Endothelial cell of umbilical vein (primary cell): Measurements from ENCODE around the gene NDUFB4. TPM values are rescaled to one million over a fixed set of nuclear protein-coding genes. Genes with fewer than 3 reads are reported as not detected.
A peak's percentile ranks its signal among the peaks of the same experiment; 100 is the strongest.
"Not testable (repeated sequence)": the region's sequence is repeated elsewhere in the genome, so short reads cannot be mapped to it uniquely, and the experiment has no call there.

Source experiments
- BruUV-seq: library from RNA; stranded (reverse); fragments of 400-500 nt; replicated peaks from 2 replicates; lab custom pipeline; 2021; lab: Mats Ljungman, UMichigan
- CTCF ChIA-PET: fragments of 300-600, 350-600 bp; sonication (Branson Sonifier 250); formaldehyde crosslinking; loops from one replicate; lab custom pipeline; 2021; ENCODE audit warnings: antibody characterized with exemption, inconsistent platforms; lab: Charles Lee
- POLR2A ChIA-PET: fragments of 300-600, 350-600 bp; sonication (Branson Sonifier 250); formaldehyde crosslinking; loops from one replicate; lab custom pipeline; 2021; ENCODE audit warnings: antibody characterized with exemption, inconsistent platforms; lab: Charles Lee
- DNase-seq: peaks from one replicate; pipeline ENCODE4 v3.0.0-alpha.2; 2011; ENCODE audit warnings: low read depth, low spot score
- FAIRE-seq: peaks from 2 replicates; lab custom pipeline; 2011; peaks lifted over from hg19 to GRCh38; lab: Jason Lieb, UNC
- H2AFZ ChIP-seq: 2 replicates; pipeline ENCODE4 v1.6.0; 2012; ENCODE audit warnings: low read depth, low read length, control low read depth, inconsistent platforms
- H3K27ac ChIP-seq: 2 replicates; pipeline ENCODE4 v1.5.1; 2011; ENCODE audit warnings: low read depth, mild to moderate bottlenecking, control low read depth, low read length, moderate library complexity; ENCODE audit not compliant: insufficient read depth
- H3K27me3 ChIP-seq, 2 experiments: 2 replicates each; pipeline versions ENCODE4 v1.6.0 to v1.6.1; 2011; ENCODE audit warnings: low read length in 2 of 2, mixed read lengths in 1 of 2; ENCODE audit not compliant: control insufficient read depth in 2 of 2, insufficient read depth in 2 of 2
- H3K36me3 ChIP-seq, 2 experiments: 2 replicates in 1 of 2; 3 replicates in 1 of 2; pipeline ENCODE4 v1.5.1; 2011; ENCODE audit warnings: low read length in 2 of 2, mild to moderate bottlenecking in 1 of 2, moderate library complexity in 1 of 2; ENCODE audit not compliant: control insufficient read depth in 2 of 2, insufficient read depth in 2 of 2; ENCODE audit errors: extremely low read depth in 1 of 2
- H3K4me1 ChIP-seq: 3 replicates; pipeline ENCODE4 v1.5.1; 2011; ENCODE audit warnings: mild to moderate bottlenecking, low read length; ENCODE audit not compliant: control insufficient read depth, insufficient read depth; ENCODE audit errors: extremely low read depth
- H3K4me2 ChIP-seq: 2 replicates; pipeline ENCODE4 v1.6.1; 2011; ENCODE audit warnings: low read length, control low read depth, mixed read lengths; ENCODE audit not compliant: insufficient read depth
- H3K4me3 ChIP-seq, 3 experiments: fragments of 200-600 bp in 1 of 3; sonication (generic), shearing (Covaris generic) in 1 of 3; replicated peaks in 1 of 3; 2 replicates each; pipeline ENCODE4 v1.5.1; 2011 to 2016; ENCODE audit warnings: control low read depth in 3 of 3, low read length in 3 of 3, mild to moderate bottlenecking in 2 of 3, inconsistent platforms in 1 of 3, low read depth in 1 of 3, moderate library complexity in 1 of 3; ENCODE audit not compliant: insufficient read depth in 1 of 3
- H3K79me2 ChIP-seq: 2 replicates; pipeline ENCODE4 v1.6.0; 2012; ENCODE audit warnings: low read length, inconsistent platforms; ENCODE audit not compliant: control insufficient read depth, insufficient read depth
- H3K9ac ChIP-seq: replicated peaks from 2 replicates; pipeline ENCODE3; 2011; ENCODE audit warnings: low read length, control low read depth; ENCODE audit not compliant: insufficient read depth; ENCODE audit errors: extremely low read depth
- H3K9me1 ChIP-seq: replicated peaks from 3 replicates; pipeline ENCODE4 v1.6.0; 2011; ENCODE audit warnings: mild to moderate bottlenecking, low read length; ENCODE audit not compliant: control insufficient read depth, insufficient read depth; ENCODE audit errors: extremely low read depth
- H3K9me3 ChIP-seq: replicated peaks from 2 replicates; pipeline ENCODE4 v1.5.1; 2012; ENCODE audit warnings: low read length, inconsistent platforms; ENCODE audit not compliant: control insufficient read depth, insufficient read depth
- H4K20me1 ChIP-seq: replicated peaks from 2 replicates; pipeline ENCODE3; 2011; ENCODE audit warnings: mild to moderate bottlenecking, low read length; ENCODE audit not compliant: control insufficient read depth, insufficient read depth; ENCODE audit errors: extremely low read depth
- CTCF ChIP-seq, 2 donors: IDR thresholded peaks; 1 replicate in 1 of 2; 2 replicates in 1 of 2; pipeline ENCODE4 v1.5.1; 2011; ENCODE audit warnings: low read length in 2 of 2, mild to moderate bottlenecking in 2 of 2, moderate library complexity in 2 of 2, control low read depth in 1 of 2, inconsistent platforms in 1 of 2, low read depth in 1 of 2; ENCODE audit not compliant: insufficient read depth in 1 of 2; ENCODE audit errors: extremely low read depth in 1 of 2
- FOS ChIP-seq: IDR thresholded peaks from 2 replicates; pipeline ENCODE4 v1.6.1; 2011; ENCODE audit warnings: mild to moderate bottlenecking, low read length, moderate library complexity, borderline replicate concordance; ENCODE audit not compliant: insufficient read depth
- GATA2 ChIP-seq: IDR thresholded peaks from 2 replicates; pipeline ENCODE4 v1.7.0; 2011; ENCODE audit warnings: low read depth, mild to moderate bottlenecking, moderate library complexity, mixed read lengths, low read length; ENCODE audit not compliant: insufficient read length, insufficient read depth
- dilution Hi-C: fragments of 300-500 bp; cut with MboI; formaldehyde crosslinking; loops from one replicate; pipeline ENCODE4 v1.15.0; 2019; ENCODE audit warnings: low sequenced_read_pairs; ENCODE audit not compliant: extremely low pct_ligation_motif_present
- intact Hi-C: fragments of 100-400 bp; cut with micrococcal nuclease; formaldehyde crosslinking; loops from one replicate; pipeline ENCODE4 v1.10.0; 2022
- polyA plus RNA-seq, 4 experiments: library from polyadenylated mRNA; depleted of rRNA in 3 of 4; stranded (reverse) in 3 of 4; unstranded in 1 of 4; fragments of >200 nt; gene quantifications; 2 replicates each; pipeline versions ENCODE4 v1.2.1 to v1.2.3, GENCODE V29; 2011 to 2012; ENCODE audit warnings: missing spikeins in 1 of 4
- total RNA-seq: library from RNA; stranded (reverse); gene quantifications from 2 replicates; pipeline ENCODE4 v1.2.3, GENCODE V29; 2021

Gene NDUFB4
- total and polyA plus RNA-seq, 2 donors (not counting 3 experiments of a cell fraction or from before 2014, with no cell fraction given): 140 to 191 TPM

DNA sequence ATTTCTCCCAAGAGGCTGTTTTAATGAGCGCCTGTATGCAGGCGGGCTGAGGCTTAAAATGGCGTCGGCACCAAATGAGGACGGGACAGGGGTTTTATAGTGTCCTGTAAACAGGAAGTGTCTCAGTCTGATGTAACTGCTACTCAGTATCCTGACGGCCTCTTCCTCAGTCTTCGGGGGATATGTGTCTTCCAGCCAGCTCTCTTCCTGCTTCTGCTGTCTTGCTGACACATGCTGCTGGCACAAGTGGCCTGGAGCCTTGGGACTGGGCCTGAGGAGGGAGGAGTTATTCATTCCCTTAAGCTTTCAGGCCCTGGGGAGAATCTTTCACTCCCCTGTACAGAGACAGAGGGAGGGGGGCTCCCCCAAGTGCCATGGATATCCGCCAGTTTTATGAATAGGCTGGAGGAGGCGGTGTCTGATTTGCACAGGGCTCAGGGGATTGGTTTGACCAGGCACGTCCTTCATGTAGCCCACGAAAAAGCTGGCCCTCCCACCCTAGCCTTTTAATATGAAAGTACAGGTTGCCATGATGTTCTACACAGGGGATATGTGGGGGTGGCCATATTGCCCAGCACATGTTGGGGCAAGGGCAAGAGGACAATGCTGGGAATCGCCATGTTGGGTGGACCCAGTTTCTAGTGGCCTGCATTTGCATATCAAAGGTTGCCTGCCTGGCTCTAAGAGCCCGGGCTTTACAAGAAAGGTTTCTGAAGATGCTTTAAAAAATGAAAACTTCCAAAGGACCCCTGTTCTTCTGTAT is 19.9 kb downstream of the NDUFB4 start:
- ChIA-PET CTCF (no interaction called here), POLR2A (no interaction called here)
- peak overlapping the region; percentile 30 for H2AFZ ChIP-seq
- peak; percentile 38 for DNase-seq
- H3K4me2 ChIP-seq: no peak overlapping the region
- H3K27me3 ChIP-seq: no peaks in the 10 kb centered on the region
- no peak overlapping the region for H3K27ac ChIP-seq
- no peaks in the 10 kb centered on the region for H3K79me2 ChIP-seq
- H3K9me1 ChIP-seq: no peaks in the 10 kb centered on the region
- intact Hi-C loops (no loop called here), dilution Hi-C loops (no loop called here)
- H3K9ac ChIP-seq: no peak overlapping the region
- H3K4me1 ChIP-seq: no peaks in the 10 kb centered on the region
- no peak overlapping the region for H3K4me3 ChIP-seq
- no peaks in the 10 kb centered on the region for H3K36me3 ChIP-seq
- no TSS peak for BruUV-seq
- FAIRE-seq: peak; percentile 73
- TF ChIP-seq GATA2 (peak; percentile 34), FOS (peak; percentile 51), CTCF (IDR thresholded peaks at IDR 0.05; ENCODE audit: extremely low read depth in 1 of 2, insufficient read depth in 1 of 2, low read depth in 1 of 2, low read length in 2 of 2) (no peak)
- no peaks in the 10 kb centered on the region for H4K20me1 ChIP-seq
- no peaks in the 10 kb centered on the region for H3K9me3 ChIP-seq

- dilution Hi-C loops, H3K9me3 ChIP-seq, BruUV-seq, H2AFZ ChIP-seq, H3K4me1 ChIP-seq, H3K79me2 ChIP-seq, H3K27me3 ChIP-seq, DNase-seq, H3K9ac ChIP-seq, CTCF ChIA-PET, FAIRE-seq, H3K36me3 ChIP-seq, H3K27ac ChIP-seq, intact Hi-C loops, H3K4me2 ChIP-seq, H4K20me1 ChIP-seq, H3K4me3 ChIP-seq, POLR2A ChIA-PET, H3K9me1 ChIP-seq: not testable (repeated sequence)
Measured at GRCh38 chr3:120616745-120617144, 20.6 kb downstream of the NDUFB4 start.
